PFSK-1 (cell line): ENCODE measurements around the gene ANKS1B.

Source experiments
- FOXP2 ChIP-seq: optimal IDR thresholded peaks from 2 replicates; pipeline ENCODE3; 2011; ENCODE audit warnings: borderline replicate concordance, control low read depth, inconsistent platforms; ENCODE audit not compliant: insufficient read depth; ENCODE audit errors: extremely low read length, extremely low read depth
- POLR2AphosphoS5 ChIP-seq: IDR thresholded peaks from 2 replicates; pipeline ENCODE4 v1.6.1; 2012; ENCODE audit warnings: low read depth, mild to moderate bottlenecking, control low read depth, low read length, moderate library complexity
- SIN3A ChIP-seq: IDR thresholded peaks from 2 replicates; pipeline ENCODE4 v1.6.1; 2012; ENCODE audit warnings: mild to moderate bottlenecking, low read length, moderate library complexity, borderline replicate concordance; ENCODE audit not compliant: insufficient read depth
- TAF1 ChIP-seq: IDR thresholded peaks from 2 replicates; pipeline ENCODE4 v1.6.1; 2012; ENCODE audit warnings: low read length, control low read depth, borderline replicate concordance; ENCODE audit not compliant: insufficient read depth
- TF ChIP-seq, protein P1 (sequence below), 2 experiments: IDR thresholded peaks; 2 replicates each; pipeline versions ENCODE4 v1.6.1 to v1.8.0; 2011 to 2012; ENCODE audit warnings: low read depth in 2 of 2, low read length in 2 of 2, control low read depth in 1 of 2, inconsistent platforms in 1 of 2, mild to moderate bottlenecking in 1 of 2, moderate library complexity in 1 of 2; ENCODE audit not compliant: insufficient read depth in 1 of 2

The ANKS1B gene

DNA sequence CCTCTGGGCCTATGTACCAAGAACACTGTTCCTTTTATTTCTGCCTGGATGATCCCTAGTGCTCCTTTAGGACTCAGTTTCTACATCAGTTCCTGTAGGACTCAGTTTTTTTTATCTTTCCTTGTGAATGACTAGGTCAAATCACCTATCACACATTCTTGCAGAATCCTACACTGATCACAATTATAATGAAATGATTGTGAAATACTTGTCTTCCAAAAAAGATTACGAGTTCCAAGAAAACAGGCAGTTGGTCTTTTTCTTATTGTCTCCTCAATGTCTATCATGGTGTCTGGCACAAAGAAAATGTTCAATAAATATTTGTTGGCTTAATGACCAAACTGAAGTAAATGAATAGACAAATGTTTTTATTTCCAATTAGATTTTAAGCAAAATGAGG is 432.7 kb downstream of the ANKS1B start:
- TF ChIP-seq, protein P1, sequence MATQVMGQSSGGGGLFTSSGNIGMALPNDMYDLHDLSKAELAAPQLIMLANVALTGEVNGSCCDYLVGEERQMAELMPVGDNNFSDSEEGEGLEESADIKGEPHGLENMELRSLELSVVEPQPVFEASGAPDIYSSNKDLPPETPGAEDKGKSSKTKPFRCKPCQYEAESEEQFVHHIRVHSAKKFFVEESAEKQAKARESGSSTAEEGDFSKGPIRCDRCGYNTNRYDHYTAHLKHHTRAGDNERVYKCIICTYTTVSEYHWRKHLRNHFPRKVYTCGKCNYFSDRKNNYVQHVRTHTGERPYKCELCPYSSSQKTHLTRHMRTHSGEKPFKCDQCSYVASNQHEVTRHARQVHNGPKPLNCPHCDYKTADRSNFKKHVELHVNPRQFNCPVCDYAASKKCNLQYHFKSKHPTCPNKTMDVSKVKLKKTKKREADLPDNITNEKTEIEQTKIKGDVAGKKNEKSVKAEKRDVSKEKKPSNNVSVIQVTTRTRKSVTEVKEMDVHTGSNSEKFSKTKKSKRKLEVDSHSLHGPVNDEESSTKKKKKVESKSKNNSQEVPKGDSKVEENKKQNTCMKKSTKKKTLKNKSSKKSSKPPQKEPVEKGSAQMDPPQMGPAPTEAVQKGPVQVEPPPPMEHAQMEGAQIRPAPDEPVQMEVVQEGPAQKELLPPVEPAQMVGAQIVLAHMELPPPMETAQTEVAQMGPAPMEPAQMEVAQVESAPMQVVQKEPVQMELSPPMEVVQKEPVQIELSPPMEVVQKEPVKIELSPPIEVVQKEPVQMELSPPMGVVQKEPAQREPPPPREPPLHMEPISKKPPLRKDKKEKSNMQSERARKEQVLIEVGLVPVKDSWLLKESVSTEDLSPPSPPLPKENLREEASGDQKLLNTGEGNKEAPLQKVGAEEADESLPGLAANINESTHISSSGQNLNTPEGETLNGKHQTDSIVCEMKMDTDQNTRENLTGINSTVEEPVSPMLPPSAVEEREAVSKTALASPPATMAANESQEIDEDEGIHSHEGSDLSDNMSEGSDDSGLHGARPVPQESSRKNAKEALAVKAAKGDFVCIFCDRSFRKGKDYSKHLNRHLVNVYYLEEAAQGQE (IDR thresholded peaks at IDR 0.05; ENCODE audit: insufficient read depth in 1 of 2, low read depth in 2 of 2, low read length in 2 of 2): no peak
- no peak for TF ChIP-seq POLR2AphosphoS5
- TF ChIP-seq SIN3A: no peak
- TF ChIP-seq TAF1: no peak
- TF ChIP-seq FOXP2: no peak

DNA sequence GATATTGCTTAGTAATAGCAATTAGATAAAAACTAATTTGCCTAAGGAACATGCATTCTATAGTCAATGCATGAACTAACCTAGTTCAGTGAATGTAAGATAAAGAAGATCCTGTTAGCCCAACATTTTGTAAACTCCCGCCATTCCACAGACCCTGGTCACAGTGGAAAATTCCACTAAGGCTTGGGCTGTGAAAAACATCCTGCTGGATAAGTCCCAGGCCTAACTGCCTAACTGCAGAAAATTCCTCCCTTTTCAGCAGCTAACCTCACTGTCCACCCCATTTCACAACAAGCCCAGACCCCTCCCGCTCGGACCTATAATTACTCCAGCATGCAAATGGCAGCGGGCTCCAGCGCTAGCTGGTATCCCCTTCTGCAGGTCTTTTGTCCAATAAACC is 435.1 kb downstream of the ANKS1B start:
- TF ChIP-seq SIN3A: no peak

DNA sequence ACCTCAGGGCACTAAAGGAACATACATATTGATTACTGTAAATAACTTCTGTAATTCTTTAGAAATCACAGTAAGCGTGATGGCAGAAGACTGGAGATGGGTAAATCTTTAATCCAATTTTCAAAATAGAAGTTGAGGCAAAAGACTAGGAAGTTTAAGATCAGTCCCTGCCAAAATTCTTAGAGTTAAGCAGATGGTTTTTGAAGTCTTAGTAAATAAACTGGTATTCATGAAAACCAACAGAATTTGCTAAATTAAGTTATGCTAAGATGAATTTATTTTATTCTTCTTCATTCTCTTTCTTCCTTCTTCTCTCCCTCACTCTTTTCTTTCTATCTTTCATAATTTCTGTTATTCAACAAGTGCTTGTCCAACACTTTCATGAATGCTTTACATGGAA is 435.5 kb downstream of the ANKS1B start:
- TF ChIP-seq SIN3A: no peak
- no peak for TF ChIP-seq FOXP2
- no peak for TF ChIP-seq TAF1
- no peak for TF ChIP-seq POLR2AphosphoS5
- TF ChIP-seq, protein P1 (IDR thresholded peaks at IDR 0.05; ENCODE audit: insufficient read depth in 1 of 2, low read depth in 2 of 2, low read length in 2 of 2): no peak

DNA sequence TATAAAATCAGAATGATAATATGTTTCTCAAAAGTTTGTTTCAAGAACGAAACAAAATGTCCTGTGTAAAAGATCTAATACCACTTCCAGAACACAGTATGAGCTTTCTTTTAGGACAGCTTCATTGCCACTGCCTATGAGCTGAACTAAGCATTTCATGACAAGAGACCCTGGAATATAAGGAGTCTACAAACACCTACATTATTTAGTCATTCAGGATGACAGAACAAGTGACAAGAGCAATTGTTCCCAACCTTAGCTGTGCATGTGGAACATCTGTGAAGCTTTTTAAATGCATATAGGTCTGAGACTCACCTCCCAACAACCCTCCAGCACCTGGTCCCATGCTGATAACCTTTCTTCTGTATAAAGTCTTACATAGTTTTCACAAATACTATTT is 440.3 kb downstream of the ANKS1B start:
- TF ChIP-seq, protein P1 (IDR thresholded peaks at IDR 0.05; ENCODE audit: insufficient read depth in 1 of 2, low read depth in 2 of 2, low read length in 2 of 2): no peak
- TF ChIP-seq POLR2AphosphoS5: no peak
- TF ChIP-seq SIN3A: no peak
- TF ChIP-seq TAF1: no peak
- no peak for TF ChIP-seq FOXP2

DNA sequence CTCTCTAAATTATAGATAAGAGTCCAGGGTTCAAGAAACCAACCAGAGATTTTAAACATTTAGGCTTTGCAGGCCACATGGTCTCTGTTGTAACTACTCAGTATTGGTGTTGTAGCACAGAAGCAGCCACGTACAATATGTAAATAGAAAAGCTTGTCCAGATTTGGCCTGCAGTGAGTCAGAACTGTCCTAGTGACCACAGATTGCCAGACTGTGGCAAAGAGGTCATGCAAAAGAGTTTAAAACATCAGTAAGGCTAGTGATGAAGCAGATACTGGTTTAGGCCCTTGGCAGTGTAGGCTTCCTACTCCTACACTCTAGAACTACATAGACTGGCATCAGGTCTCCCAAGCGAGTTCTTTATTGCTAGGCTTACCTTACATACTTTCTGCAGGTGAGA is 454.8 kb downstream of the ANKS1B start:
- TF ChIP-seq SIN3A (no peak), POLR2AphosphoS5 (no peak), TAF1 (no peak), FOXP2 (no peak)
- TF ChIP-seq, protein P1 (IDR thresholded peaks at IDR 0.05; ENCODE audit: insufficient read depth in 1 of 2, low read depth in 2 of 2, low read length in 2 of 2): no peak
